SK-N-MC (cell line): ENCODE measurements around the gene TBC1D13.

Source experiments
- EZH2 ChIP-seq: fragments of 200-600 bp; sonication (generic); IDR thresholded peaks from one replicate; pipeline ENCODE4 v1.6.1; 2017; ENCODE audit warnings: antibody characterized with exemption
- POLR2AphosphoS5 ChIP-seq: IDR thresholded peaks from 2 replicates; pipeline ENCODE4 v1.6.1; 2012; ENCODE audit warnings: mild to moderate bottlenecking, low read depth, low read length, borderline replicate concordance

GRCh38 chr9:128764361-128764760, 22.7 kb upstream of the TBC1D13 start:
- TF ChIP-seq EZH2 (no peak), POLR2AphosphoS5 (no peak)
